Activated T-cell treated with anti-CD3 and anti-CD28 coated beads, Interleukin-2, amount 50 U/mL, for 4 hours (primary cell): Measurements from ENCODE around the gene HDAC7. TPM values are rescaled to one million over a fixed set of nuclear protein-coding genes. Genes with fewer than 3 reads are reported as not detected.

Experiments used
- ATAC-seq, 2 donors: fragments of 200-7000 bp; cut with Tn5 transposase; one replicate each; pipeline ENCODE4 v1.10.0; 2021
- DNase-seq: peaks from one replicate; pipeline ENCODE4 v3.0.0-alpha.2; 2020
- H3K27me3 Mint-ChIP-seq: one replicate; pipeline ENCODE4 v1.8.0; 2021; ENCODE audit warnings: low read depth, mixed read lengths
- H3K36me3 Mint-ChIP-seq: one replicate; pipeline ENCODE4 v1.8.0; 2022; ENCODE audit warnings: mixed read lengths; ENCODE audit not compliant: insufficient read depth
- H3K4me1 Mint-ChIP-seq: one replicate; pipeline ENCODE4 v1.8.0; 2021; ENCODE audit warnings: low read depth, mixed read lengths
- H3K4me3 Mint-ChIP-seq: one replicate; pipeline ENCODE4 v1.8.0; 2021; ENCODE audit warnings: mild to moderate bottlenecking, moderate library complexity, mixed read lengths
- H3K9me3 Mint-ChIP-seq: one replicate; pipeline ENCODE4 v1.8.0; 2021; ENCODE audit warnings: mixed read lengths
- total RNA-seq, 3 donors: library from RNA; stranded (reverse); gene quantifications; one replicate each; pipeline ENCODE4 v1.2.1, GENCODE V29; 2021

HDAC7 gene
- total RNA-seq, 3 donors from 2014 or later: 168 to 199 (median 199) TPM

DNA sequence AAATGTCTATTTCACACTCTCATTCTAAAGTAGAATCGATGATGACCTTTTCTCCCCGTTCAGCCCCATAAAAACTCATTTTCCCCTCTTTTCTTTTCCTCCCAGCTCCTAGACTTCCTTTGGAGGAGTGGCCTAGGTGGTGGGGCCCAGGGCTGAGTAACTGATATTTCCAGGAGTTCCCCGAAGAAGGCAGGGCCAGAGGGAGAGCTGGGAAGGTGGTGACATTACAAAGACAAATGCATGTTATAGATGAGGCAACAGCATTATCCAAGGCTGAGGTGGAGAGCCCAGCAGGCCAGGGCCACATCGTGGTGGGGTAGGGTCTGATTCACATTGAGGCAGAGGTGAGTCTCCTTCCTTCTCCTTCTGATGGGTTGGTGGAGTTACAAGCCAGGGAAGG lies 22.2 kb upstream of the HDAC7 start:
- H3K4me3 Mint-ChIP-seq: no peak overlapping the region

DNA sequence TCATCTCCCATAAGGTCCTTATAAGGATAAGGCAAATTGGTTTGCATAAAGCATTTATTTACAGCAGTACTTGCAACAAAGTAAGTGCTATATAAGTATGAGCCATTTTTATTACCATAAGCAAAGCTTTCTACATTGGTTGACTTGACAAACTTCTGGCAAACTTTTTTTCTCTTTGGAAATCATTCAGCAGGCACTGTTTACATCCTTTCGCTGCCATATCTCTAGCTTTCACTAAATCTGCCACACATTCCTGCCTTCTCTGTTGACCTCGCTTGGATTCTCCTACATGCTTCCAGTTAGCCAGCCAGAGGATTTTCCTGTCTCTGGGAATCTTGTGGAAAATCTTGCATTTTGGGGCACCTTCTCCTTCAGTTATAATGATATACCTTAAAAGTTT lies 21.8 kb upstream of the HDAC7 start:
- no peak for ATAC-seq
- DNase-seq: no peak
- Mint-ChIP-seq H3K4me1 (peaks cover 16% of the 10 kb centered on the region), H3K9me3 (no peaks in the 10 kb centered on the region), H3K36me3 (peaks cover 10% of the 10 kb centered on the region), H3K27me3 (no peaks in the 10 kb centered on the region), H3K4me3 (no peak overlapping the region)

More for the DNA sequence above, 22.2 kb upstream of the HDAC7 start:
- peaks cover 13% of the 10 kb centered on the region for H3K4me1 Mint-ChIP-seq
- H3K27me3 Mint-ChIP-seq: no peaks in the 10 kb centered on the region
- no peaks in the 10 kb centered on the region for H3K9me3 Mint-ChIP-seq
- no peak for DNase-seq
- peaks cover 14% of the 10 kb centered on the region for H3K36me3 Mint-ChIP-seq
- ATAC-seq: no peak

DNA sequence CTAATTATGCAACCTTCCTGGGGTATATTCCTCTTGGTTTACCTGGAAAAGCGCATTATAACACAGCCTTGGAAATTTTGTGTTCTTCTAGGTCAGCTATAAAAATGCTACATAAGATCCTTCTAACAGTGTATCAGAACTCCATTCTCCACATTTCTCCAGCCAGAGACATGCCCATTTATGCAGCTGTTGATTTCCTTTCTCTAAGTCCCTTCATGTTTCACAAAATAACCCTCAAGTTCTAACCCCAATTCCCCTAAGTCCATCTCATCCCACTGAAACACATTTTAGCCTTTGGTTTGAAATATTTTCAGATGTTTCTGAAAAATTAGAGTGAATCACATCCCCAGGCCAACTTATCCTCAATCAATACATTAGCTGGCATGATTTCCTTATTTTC lies 20.9 kb upstream of the HDAC7 start:
- H3K27me3 Mint-ChIP-seq: no peaks in the 10 kb centered on the region
- H3K36me3 Mint-ChIP-seq: peaks cover 5% of the 10 kb centered on the region
- H3K4me3 Mint-ChIP-seq: no peak overlapping the region
- ATAC-seq: no peak
- peaks cover 25% of the 10 kb centered on the region for H3K4me1 Mint-ChIP-seq
- no peak for DNase-seq
- H3K9me3 Mint-ChIP-seq: no peaks in the 10 kb centered on the region

DNA sequence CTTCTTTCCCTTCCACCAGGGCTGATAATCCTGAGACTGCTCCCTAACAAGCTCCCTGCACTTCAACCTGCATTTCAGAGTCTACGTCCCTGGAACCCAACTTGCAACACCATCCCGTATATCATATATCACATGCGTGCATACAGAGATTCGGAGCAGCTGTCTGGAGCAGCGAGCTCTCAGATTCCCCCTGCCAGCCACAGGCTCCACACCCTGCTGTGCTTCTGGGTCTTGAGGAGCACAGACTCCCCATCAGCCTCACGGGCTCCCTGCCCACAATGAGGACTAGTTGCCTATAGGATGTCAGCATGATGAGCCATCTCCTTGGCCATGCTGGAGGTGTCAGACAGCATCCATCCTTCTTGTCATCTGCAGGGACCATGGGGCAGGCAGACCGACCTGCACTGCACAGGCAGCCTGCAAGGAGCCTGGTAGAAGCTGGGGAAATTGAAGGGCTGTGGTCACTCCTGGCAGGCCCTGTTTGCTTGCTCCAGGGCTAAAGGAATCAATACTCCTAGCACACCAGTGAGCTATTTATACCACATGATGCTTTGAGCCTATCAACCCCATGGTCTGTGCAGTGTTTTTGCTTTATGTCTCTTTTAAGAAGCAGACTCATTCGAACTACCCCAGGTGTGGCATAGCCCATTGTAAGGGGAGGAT lies 19.6 kb upstream of the HDAC7 start:
- no peak for ATAC-seq
- peaks cover 3% of the 10 kb centered on the region for H3K36me3 Mint-ChIP-seq
- no peaks in the 10 kb centered on the region for H3K9me3 Mint-ChIP-seq
- no peaks in the 10 kb centered on the region for H3K27me3 Mint-ChIP-seq
- DNase-seq: no peak
- H3K4me1 Mint-ChIP-seq: peaks cover 37% of the 10 kb centered on the region
- H3K4me3 Mint-ChIP-seq: no peak overlapping the region

DNA sequence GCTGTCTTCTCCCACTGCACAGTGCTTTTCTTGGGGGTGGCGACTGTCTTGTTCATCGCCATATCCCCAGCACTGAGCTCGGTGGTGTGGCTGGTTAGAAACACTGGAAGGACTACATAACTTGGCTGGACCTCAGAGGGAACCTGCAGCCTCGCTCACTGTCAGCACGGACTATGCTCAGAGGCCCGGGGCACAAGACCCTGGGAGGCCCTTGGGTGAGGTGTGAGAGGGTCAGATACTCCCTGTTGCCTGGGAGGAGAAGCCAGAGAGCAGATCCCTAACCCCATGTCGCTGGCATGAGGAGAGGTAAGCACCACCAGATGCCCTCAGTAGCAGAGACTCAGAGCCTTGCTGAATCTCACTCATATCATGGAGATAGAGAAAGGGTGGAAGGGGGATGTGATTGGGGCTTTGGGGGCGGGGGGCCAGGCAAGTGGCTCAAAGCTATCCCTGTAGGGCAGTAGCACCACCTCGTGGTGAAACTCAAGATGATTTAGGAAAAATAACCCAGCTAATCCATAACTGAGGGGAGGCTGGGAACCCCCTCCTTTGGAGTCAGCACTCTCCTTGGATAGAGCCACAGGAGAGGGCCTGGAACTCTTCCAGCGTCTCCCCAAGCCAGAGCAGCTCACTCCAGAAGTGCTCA lies 18.7 kb upstream of the HDAC7 start:
- DNase-seq (no peak), ATAC-seq (peak; percentile 34 to 37)
- Mint-ChIP-seq H3K9me3 (no peaks in the 10 kb centered on the region), H3K27me3 (no peaks in the 10 kb centered on the region), H3K4me3 (no peak overlapping the region), H3K4me1 (peaks cover 46% of the 10 kb centered on the region), H3K36me3 (peaks cover 2% of the 10 kb centered on the region)

DNA sequence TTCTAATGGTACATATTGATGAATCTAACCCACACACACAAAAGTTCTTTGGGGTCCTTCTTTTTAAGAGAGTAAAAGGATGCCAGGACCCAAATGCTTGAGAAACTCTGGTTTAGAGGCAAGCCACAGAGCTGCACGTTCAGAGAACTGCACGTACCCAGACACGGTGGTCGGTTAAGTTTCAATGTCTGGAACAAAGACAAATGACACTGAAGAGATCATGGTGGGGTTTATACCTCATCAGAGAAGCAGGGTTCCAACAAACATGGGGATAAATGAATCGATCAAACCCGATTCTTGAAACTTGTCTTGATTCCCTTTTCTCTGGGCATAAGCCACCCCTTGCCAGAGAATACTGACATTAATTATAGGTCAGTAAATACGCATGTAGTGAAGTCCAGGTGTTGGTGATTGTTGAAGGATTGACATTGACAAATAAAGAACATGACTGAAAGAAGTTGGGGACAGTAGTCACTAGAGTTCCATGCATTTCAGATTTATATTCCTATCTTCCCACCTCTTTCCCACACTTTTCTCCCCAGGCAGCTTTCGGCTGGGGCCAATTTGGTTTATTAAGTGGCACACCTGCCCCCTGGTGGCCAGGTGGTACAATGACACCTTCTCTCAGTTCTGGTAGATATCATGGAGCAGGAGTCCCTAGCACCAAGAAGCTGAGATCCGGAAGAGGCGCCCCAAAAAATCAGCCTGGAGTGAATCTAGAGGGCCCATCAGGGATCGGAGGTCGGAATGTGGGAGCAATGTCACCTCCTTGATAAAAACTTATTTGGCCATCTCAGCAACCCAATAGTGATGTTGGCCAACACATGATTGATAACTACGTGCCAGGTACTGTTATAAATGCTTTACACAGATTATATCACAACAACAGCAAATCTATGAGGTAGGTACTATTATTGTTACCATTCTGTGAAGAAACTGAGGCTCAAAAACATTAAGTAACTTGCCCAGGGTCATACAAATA lies 17.8 kb upstream of the HDAC7 start:
- Mint-ChIP-seq H3K36me3 (no peaks in the 10 kb centered on the region), H3K27me3 (no peaks in the 10 kb centered on the region), H3K4me3 (no peak overlapping the region), H3K9me3 (no peaks in the 10 kb centered on the region), H3K4me1 (peaks cover 55% of the 10 kb centered on the region)
- DNase-seq: peak; percentile 65
- no peak for ATAC-seq

DNA sequence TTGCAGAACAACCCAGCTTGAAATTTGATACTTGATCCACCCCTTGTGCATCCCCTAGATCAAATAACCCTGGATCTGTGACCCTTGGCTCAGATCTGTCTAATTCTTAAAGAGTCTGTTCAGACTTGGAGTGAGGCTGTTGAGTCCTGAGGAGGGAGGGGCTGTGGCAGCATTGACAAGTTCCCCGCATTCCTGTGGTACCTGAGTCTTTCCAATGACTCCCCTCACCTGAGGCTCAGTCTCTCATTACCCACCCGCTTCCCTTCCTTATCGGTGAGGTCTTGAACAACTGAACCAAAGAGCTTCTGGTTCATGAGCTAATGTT lies 16.1 kb upstream of the HDAC7 start:
- no peak for DNase-seq
- H3K4me3 Mint-ChIP-seq: no peak overlapping the region
- no peak for ATAC-seq
- H3K9me3 Mint-ChIP-seq: no peaks in the 10 kb centered on the region
- no peaks in the 10 kb centered on the region for H3K27me3 Mint-ChIP-seq
- H3K36me3 Mint-ChIP-seq: no peaks in the 10 kb centered on the region
- H3K4me1 Mint-ChIP-seq: peaks cover 71% of the 10 kb centered on the region

DNA sequence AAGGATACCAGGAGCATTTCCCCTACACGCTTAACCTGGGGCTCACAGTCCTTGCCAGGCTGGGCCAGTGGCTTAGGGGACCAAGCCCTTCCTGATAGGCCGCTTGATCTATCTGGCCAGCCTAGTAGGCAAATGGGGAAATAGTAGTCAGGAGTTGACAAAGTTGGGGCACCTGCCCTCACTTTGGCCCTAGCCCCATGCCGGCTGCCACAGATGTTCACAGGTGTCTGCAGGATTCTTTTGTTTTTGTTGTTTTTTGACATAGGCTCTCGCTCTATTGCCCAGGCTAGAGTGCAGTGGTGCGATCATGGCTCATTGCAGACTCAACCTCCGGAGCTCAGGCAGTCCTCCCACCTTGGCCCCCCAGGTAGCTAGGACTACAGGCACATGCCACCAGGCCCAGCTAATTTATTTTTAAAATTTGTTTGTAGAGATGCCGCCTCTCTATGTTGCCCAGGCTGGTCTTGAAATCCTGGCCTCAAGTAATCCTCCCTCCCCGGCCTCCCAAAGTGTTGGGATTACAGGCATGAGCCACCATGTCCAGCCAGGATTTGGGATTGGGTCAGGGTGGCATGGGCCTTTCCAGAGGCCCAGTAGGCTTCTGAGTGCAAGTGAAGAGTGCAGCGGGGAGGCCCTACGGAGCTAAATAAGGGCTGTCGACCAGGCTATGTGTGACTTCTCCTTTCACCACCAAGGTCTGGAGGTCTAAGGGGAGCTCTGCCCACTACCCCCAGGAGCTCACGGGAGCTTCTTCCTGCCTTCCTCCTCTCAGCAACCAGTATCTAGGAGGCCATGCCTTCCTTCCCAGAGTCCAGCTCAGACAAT lies 15.5 kb upstream of the HDAC7 start:
- Mint-ChIP-seq H3K27me3 (no peaks in the 10 kb centered on the region), H3K4me3 (no peak overlapping the region)
- DNase-seq: no peak

DNA sequence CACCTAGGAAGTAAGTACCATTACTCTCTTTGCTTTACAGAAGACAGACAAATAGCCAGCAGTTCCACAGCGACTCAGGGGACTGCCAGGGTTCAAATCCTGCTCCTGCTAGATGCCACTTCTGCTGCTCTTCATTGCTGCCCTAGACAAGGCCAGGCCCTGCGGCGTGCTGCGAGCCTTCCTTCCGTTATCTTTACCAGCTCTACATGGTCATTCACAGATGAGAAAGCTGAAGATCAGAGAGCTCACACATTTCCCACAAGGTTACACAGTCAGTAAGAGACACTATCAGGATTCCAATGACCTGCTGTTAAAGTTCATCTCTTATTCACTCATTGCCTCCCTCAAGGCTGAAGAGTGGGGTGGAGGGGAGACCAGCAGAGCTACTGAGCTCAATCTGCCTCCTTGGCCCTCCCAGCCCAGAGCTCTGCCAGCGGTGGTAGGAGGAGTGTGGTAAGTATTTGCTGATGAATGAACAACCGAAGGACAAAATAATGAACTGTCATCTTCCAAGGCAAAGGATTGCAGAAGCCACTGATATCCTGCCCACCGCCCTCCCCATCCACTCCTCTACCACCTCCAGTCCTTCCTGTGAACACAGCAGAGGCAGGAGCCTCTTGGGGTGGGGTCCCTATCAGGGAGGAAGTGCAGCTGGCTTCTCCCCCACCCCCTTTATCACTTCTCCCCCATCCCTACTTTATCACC lies 14.6 kb upstream of the HDAC7 start:
- no peaks in the 10 kb centered on the region for H3K9me3 Mint-ChIP-seq
- DNase-seq: no peak
- H3K4me3 Mint-ChIP-seq: no peak overlapping the region
- no peak for ATAC-seq
- no peaks in the 10 kb centered on the region for H3K36me3 Mint-ChIP-seq
- H3K4me1 Mint-ChIP-seq: peaks cover 81% of the 10 kb centered on the region
- H3K27me3 Mint-ChIP-seq: no peaks in the 10 kb centered on the region

More for the DNA sequence above, 15.5 kb upstream of the HDAC7 start:
- Mint-ChIP-seq H3K9me3 (no peaks in the 10 kb centered on the region), H3K36me3 (no peaks in the 10 kb centered on the region), H3K4me1 (peaks cover 76% of the 10 kb centered on the region)
- ATAC-seq: no peak

DNA sequence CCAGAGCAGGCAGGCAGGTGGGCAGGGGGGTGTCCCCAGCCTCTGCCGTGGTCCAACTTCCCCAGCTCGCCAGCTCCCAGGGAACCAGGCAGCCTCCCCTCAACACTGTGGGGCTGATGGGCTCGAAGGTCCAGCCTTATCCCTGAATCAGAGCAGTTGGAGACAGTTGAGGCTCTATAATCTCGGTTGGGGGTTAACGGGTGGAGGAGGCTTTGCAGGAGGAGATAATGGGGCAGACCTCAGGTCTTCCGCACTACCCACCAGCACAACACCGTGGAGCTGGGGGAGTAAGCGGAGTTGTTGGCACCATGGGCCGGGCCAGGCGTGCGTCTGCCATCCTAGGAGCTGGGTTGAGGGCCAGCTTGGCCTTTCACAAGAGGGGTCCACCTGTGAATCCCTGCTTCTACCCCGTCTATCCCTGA lies 13.9 kb upstream of the HDAC7 start:
- Mint-ChIP-seq H3K4me3 (no peak overlapping the region), H3K36me3 (no peaks in the 10 kb centered on the region), H3K27me3 (no peaks in the 10 kb centered on the region), H3K4me1 (peaks cover 88% of the 10 kb centered on the region), H3K9me3 (no peaks in the 10 kb centered on the region)
- no peak for DNase-seq
- no peak for ATAC-seq

DNA sequence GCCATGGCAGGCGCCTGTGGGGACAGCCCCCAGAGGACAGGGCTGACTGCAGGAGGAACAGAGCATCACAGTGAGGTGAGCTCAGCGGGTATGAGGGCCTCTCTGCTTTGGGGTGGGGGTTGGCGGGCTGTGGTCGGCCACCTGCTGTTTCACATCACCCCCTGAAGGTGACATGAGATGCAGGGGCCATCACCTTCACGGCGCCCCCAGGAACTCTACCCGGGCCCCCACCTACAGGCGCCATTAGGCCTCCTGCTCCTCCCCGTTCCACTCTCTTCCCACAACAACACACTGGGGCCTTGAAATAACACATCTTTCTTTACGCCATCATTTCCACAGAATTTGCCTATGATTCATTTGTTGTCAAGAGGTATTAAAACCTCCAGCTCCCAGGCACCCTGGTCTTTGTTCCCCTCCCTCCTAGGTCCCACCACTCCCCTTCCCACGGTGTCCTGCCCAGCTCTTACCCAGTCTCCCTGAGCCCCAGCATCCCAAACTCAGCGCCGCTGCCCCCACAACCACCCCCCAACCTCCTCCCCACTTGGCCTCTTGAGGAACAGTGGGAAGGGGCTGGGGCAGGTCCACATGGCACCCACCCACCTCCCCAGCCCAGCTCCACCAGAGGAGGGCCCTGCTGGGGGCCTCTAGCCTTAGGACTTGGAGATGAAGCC lies 12.7 kb upstream of the HDAC7 start:
- H3K36me3 Mint-ChIP-seq: no peaks in the 10 kb centered on the region
- ATAC-seq (peak; percentile 77 to 78), DNase-seq (peak; percentile 33)
- H3K27me3 Mint-ChIP-seq: no peaks in the 10 kb centered on the region
- no peaks in the 10 kb centered on the region for H3K9me3 Mint-ChIP-seq
- H3K4me1 Mint-ChIP-seq: peaks cover 86% of the 10 kb centered on the region
- peak overlapping the region; percentile 70 for H3K4me3 Mint-ChIP-seq

DNA sequence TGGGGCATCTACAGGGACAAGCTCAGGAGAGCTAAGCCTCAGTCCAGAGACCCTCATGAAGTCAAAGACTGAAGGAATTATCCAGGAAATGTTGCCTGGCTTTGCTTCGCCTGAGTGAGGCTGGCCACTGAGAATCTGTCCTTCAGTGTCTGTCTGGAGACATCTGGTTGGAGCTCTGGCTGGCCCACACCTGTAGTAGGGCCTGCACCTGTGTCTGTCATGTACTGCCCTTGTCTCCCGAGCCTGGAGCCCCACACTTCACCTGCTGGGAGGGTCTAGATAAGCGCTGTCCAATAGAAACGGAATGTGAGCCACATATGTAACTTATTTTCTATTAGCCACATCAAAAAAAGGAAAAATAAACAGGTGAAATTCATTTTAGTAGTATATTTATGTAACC lies 9.9 kb upstream of the HDAC7 start:
- H3K9me3 Mint-ChIP-seq: no peaks in the 10 kb centered on the region
- peaks cover 89% of the 10 kb centered on the region for H3K4me1 Mint-ChIP-seq
- H3K27me3 Mint-ChIP-seq: no peaks in the 10 kb centered on the region
- DNase-seq: no peak
- no peak overlapping the region for H3K4me3 Mint-ChIP-seq
- ATAC-seq: no peak
- H3K36me3 Mint-ChIP-seq: no peaks in the 10 kb centered on the region

DNA sequence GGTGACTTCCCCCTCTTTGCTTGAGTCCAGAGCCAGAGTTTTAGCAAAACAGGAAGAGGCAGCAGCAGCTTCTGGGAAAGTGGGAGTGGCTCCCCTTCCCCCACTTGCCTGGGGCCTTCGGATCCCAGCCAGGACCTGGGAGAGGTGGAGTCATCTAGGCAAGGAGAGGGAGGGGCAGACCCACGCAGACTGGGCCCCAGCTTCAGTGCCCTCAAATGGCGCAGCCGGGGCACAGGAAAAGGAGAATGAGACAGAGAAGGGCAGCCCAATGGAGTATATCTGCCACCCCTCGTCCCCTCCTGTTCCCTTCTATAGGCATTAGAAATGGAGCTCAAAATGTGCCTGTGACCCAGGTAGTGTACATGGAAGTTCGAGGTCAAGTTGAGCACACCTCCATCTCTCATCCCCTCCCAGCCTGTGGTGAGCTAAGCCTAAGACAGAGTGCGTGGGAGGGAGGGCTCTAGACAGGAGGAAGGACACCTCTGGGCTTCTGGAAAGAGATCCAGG lies 9.3 kb upstream of the HDAC7 start:
- H3K36me3 Mint-ChIP-seq: no peaks in the 10 kb centered on the region
- DNase-seq: no peak

More for the DNA sequence above, 9.3 kb upstream of the HDAC7 start:
- ATAC-seq: no peak
- Mint-ChIP-seq H3K9me3 (no peaks in the 10 kb centered on the region), H3K27me3 (no peaks in the 10 kb centered on the region), H3K4me3 (no peak overlapping the region), H3K4me1 (peaks cover 89% of the 10 kb centered on the region)
